Neuron (in vitro differentiated cells): Measurements from ENCODE around the gene CC2D1A.

Experiments used
- H2AFZ ChIP-seq: one replicate; pipeline ENCODE4 v1.6.1; 2013; ENCODE audit warnings: low read depth, mild to moderate bottlenecking, inconsistent platforms, low read length, moderate library complexity
- H3K27me3 ChIP-seq: one replicate; pipeline ENCODE4 v1.6.1; 2013; ENCODE audit warnings: low read length; ENCODE audit not compliant: insufficient read depth
- H3K36me3 ChIP-seq: one replicate; pipeline ENCODE4 v1.6.1; 2013; ENCODE audit warnings: low read length; ENCODE audit not compliant: insufficient read depth
- H3K4me1 ChIP-seq: one replicate; pipeline ENCODE4 v1.6.1; 2013; ENCODE audit warnings: low read length; ENCODE audit not compliant: insufficient read depth
- H3K4me3 ChIP-seq: 2 replicates; pipeline ENCODE4 v1.5.1; 2013; ENCODE audit warnings: mild to moderate bottlenecking, low read length, moderate library complexity
- H3K9me3 ChIP-seq: one replicate; pipeline ENCODE4 v1.6.1; 2013; ENCODE audit warnings: low read length

The CC2D1A gene

GRCh38 chr19:13959141-13959961, 53.4 kb downstream of the CC2D1A start:
- peaks cover 70% of the 10 kb centered on the region for H3K36me3 ChIP-seq
- no peaks in the 10 kb centered on the region for H3K27me3 ChIP-seq
- no peaks in the 10 kb centered on the region for H3K9me3 ChIP-seq
- H3K4me1 ChIP-seq: no peaks in the 10 kb centered on the region
- H3K4me3 ChIP-seq: no peak overlapping the region
- no peak overlapping the region for H2AFZ ChIP-seq

GRCh38 chr19:13959962-13960862, 54.2 kb downstream of the CC2D1A start:
- H3K27me3 ChIP-seq: no peaks in the 10 kb centered on the region
- H3K36me3 ChIP-seq: peaks cover 70% of the 10 kb centered on the region
- H3K4me3 ChIP-seq: no peak overlapping the region
- no peaks in the 10 kb centered on the region for H3K9me3 ChIP-seq
- H3K4me1 ChIP-seq: no peaks in the 10 kb centered on the region
- H2AFZ ChIP-seq: no peak overlapping the region

GRCh38 chr19:13960863-13961784, 55.1 kb downstream of the CC2D1A start:
- Histone ChIP-seq H3K9me3 (no peaks in the 10 kb centered on the region), H3K4me3 (no peak overlapping the region), H2AFZ (no peak overlapping the region), H3K36me3 (peaks cover 70% of the 10 kb centered on the region), H3K4me1 (no peaks in the 10 kb centered on the region), H3K27me3 (no peaks in the 10 kb centered on the region)

DNA sequence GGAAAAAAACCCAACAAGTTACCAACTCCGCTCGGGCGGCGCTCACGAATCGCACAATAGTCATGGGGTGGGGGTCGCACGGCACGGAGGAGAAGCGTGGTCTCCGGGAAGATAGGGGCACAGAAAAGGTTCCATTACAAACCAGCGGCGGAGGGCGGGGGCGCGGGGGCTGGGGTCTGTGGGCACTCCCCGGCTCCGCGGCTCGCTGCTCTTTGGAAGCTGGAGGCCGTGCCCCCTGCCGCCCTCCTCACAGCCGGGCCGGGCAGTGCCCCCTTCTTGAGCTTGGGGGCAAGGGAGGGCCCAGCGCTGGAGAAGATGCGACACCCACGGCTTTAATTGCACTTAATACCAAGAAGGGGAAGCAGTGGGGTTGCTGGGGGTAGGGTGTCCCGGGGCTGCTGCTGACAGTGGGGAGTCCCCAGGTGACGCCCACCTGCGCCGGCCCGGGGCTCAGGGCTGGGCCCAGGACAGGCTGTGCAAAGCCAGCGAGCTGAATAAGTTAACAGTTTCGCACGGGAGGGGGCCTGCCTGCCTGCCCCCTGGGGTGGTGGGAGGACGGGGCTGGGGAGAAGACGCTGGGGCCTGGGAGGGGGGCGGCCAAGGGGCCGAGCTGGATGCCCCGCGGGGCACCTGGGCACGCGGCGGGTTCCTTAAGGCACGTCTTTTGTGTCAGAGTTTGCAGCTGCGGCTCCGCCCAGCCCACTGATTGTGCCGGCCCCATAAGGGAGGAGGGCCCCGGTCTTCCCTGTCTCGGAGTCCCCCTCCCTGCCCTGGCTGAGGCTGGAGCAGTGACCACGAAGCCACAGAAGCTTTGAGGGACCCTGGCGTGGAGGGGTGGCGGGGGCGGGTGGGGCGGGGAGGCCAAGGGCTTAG, 56.1 kb downstream of the CC2D1A start:
- Histone ChIP-seq H3K4me3 (no peak overlapping the region), H3K9me3 (no peaks in the 10 kb centered on the region), H2AFZ (no peak overlapping the region), H3K36me3 (peaks cover 70% of the 10 kb centered on the region), H3K27me3 (no peaks in the 10 kb centered on the region), H3K4me1 (no peaks in the 10 kb centered on the region)

DNA sequence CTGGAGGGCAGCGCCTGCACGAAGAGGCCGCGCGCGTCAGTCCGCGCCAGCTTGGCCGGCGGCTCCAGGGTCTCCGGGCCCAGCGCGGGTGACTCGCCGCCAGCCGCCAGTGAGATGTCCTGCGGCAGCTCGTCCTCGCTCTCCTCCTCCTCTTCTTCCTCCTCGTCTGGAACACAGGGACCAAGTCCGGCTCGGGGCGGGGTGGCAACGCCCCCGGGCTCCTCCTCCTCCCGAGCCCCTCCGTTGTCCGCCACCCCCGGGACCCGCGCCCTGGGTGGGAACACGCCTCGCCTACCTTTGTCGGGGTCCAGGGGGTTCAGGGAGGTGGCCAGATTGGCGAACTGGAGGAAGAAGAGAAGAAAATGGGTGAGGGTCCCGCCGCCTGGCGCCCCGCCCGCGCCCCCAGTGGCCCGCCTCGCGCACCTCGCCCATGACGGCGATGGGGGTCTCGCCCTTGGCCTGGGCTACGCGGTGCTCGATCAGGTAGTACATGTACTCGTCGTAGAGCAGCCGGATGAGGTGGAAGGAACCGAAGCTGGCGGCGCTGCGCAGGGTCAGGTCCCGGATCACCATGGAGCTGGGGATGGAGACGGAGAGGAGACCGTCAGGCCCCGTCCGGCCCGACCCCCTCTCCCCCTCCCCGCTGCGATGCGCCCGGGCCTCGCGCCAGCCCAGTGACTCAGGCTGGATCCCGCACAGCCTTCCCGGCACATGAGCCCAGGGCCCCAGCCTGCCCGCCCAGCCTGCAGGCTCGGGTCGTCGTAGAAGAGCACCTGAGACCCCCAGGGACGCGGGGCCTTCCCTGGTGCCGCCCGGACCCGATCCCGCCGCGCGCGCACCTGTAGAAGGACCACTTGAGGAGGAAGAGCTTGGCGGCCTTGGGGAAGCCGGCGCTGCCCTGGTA, 57.0 kb downstream of the CC2D1A start:
- H3K36me3 ChIP-seq: peaks cover 62% of the 10 kb centered on the region
- no peaks in the 10 kb centered on the region for H3K4me1 ChIP-seq
- no peak overlapping the region for H3K4me3 ChIP-seq
- H2AFZ ChIP-seq: no peak overlapping the region
- H3K27me3 ChIP-seq: no peaks in the 10 kb centered on the region
- H3K9me3 ChIP-seq: no peaks in the 10 kb centered on the region

GRCh38 chr19:13963603-13964105, 57.7 kb downstream of the CC2D1A start:
- Histone ChIP-seq H3K27me3 (no peaks in the 10 kb centered on the region), H3K4me3 (no peak overlapping the region), H3K4me1 (no peaks in the 10 kb centered on the region), H3K9me3 (no peaks in the 10 kb centered on the region), H3K36me3 (peaks cover 63% of the 10 kb centered on the region), H2AFZ (no peak overlapping the region)

- H3K4me3 ChIP-seq: no peak overlapping the region
- no peak overlapping the region for H2AFZ ChIP-seq
- H3K4me1 ChIP-seq: no peaks in the 10 kb centered on the region
- H3K36me3 ChIP-seq: peaks cover 59% of the 10 kb centered on the region
- H3K27me3 ChIP-seq: no peaks in the 10 kb centered on the region
- H3K9me3 ChIP-seq: no peaks in the 10 kb centered on the region
Observed at GRCh38 chr19:13964776-13965175, 58.8 kb downstream of the CC2D1A start.

DNA sequence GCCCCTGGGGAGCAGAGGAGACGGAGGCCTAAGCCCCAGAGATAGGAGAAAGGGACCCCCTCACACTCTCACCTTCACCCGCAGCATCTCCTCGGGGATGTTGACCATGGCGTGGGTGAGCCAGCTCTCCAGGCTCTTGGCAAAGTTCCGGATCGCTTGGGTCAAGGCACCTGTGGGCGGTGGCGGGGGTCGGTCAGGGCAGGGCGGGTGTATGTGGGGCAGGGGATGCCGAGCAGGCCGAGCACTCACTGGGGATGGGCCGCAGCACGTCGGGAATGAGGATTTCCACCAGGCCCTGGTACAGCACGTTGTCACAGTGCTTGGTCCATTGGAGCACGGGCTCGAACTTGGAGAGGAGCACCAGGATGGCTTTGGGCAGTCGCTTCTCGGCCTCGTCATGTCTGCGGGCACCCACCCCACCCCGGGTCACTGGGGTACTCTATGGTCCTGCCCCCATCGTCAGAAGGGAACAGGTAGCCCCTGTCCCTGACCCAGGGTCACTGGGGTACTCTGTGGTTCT, 59.4 kb downstream of the CC2D1A start:
- Histone ChIP-seq H2AFZ (no peak overlapping the region), H3K9me3 (no peaks in the 10 kb centered on the region), H3K4me1 (no peaks in the 10 kb centered on the region), H3K4me3 (no peak overlapping the region), H3K27me3 (no peaks in the 10 kb centered on the region), H3K36me3 (peaks cover 58% of the 10 kb centered on the region)

GRCh38 chr19:13965926-13966683, 60.1 kb downstream of the CC2D1A start:
- H3K36me3 ChIP-seq: peaks cover 54% of the 10 kb centered on the region
- H3K4me1 ChIP-seq: no peaks in the 10 kb centered on the region
- H3K4me3 ChIP-seq: no peak overlapping the region
- H3K9me3 ChIP-seq: no peaks in the 10 kb centered on the region
- H3K27me3 ChIP-seq: no peaks in the 10 kb centered on the region
- no peak overlapping the region for H2AFZ ChIP-seq

DNA sequence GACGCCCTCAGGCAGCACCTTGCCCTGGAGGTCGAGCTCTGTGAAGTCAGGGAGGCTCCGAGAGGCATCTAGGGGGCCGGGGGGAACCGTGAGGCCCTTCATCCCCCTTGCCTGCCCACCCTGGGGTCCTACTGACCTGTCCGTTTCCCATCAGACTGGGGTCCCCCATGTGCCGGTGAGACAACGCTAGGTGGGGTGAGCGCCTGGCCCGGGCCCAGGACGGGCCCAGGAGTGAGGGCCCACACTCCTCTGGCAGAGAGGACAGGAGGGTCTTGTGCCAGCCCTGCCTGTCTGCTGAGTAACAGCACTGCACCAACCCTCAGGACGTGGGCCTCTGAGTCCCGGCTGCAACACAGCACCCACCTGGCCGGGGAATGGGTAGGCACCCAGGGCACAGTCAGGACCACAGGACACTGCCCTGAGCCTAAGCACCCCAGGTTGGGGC, 60.7 kb downstream of the CC2D1A start:
- Histone ChIP-seq H3K36me3 (peaks cover 56% of the 10 kb centered on the region), H3K4me3 (no peak overlapping the region), H3K4me1 (no peaks in the 10 kb centered on the region), H3K27me3 (no peaks in the 10 kb centered on the region), H3K9me3 (no peaks in the 10 kb centered on the region), H2AFZ (no peak overlapping the region)
